Measurements from ENCODE around the gene VSTM2L. TPM values are rescaled to one million over a fixed set of nuclear protein-coding genes. Genes with fewer than 3 reads are reported as not detected.
A peak's percentile ranks its signal among the peaks of the same experiment; 100 is the strongest.

Gene VSTM2L
- polyA plus RNA-seq, 2 of the 4 experiments (the other 2 are of a cell fraction), result 2.0 to 5.8 TPM

GRCh38 chr20:37876863-37877262 lies 26.1 kb upstream of the VSTM2L start (continued):
- TF ChIP-seq, protein P1, sequence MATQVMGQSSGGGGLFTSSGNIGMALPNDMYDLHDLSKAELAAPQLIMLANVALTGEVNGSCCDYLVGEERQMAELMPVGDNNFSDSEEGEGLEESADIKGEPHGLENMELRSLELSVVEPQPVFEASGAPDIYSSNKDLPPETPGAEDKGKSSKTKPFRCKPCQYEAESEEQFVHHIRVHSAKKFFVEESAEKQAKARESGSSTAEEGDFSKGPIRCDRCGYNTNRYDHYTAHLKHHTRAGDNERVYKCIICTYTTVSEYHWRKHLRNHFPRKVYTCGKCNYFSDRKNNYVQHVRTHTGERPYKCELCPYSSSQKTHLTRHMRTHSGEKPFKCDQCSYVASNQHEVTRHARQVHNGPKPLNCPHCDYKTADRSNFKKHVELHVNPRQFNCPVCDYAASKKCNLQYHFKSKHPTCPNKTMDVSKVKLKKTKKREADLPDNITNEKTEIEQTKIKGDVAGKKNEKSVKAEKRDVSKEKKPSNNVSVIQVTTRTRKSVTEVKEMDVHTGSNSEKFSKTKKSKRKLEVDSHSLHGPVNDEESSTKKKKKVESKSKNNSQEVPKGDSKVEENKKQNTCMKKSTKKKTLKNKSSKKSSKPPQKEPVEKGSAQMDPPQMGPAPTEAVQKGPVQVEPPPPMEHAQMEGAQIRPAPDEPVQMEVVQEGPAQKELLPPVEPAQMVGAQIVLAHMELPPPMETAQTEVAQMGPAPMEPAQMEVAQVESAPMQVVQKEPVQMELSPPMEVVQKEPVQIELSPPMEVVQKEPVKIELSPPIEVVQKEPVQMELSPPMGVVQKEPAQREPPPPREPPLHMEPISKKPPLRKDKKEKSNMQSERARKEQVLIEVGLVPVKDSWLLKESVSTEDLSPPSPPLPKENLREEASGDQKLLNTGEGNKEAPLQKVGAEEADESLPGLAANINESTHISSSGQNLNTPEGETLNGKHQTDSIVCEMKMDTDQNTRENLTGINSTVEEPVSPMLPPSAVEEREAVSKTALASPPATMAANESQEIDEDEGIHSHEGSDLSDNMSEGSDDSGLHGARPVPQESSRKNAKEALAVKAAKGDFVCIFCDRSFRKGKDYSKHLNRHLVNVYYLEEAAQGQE (IDR thresholded peaks at IDR 0.05), result no peak
- no peak for TF ChIP-seq FOXS1 (CRISPR knock-in tag; IDR thresholded peaks at IDR 0.05)
- TF ChIP-seq CHD2 (IDR thresholded peaks at IDR 0.05; ENCODE audit: low read length, partially characterized antibody), result no peak
- TF ChIP-seq POLR2A (IDR thresholded peaks at IDR 0.05; ENCODE audit: low read length), result no peak
- TF ChIP-seq NFE2L2 (conservative IDR thresholded peaks at IDR 0.05; ENCODE audit: low read length), result no peak

- no peak overlapping the region for H3K4me2 ChIP-seq
- H3K4me3 ChIP-seq, result no peak overlapping the region
- CTCF ChIA-PET, result interaction anchor here (1.1 kb wide), 1 partner anchor 13 kb away, joined by 4 read pairs; no protein-coding TSS in a partner anchor
- no peaks in the 10 kb centered on the region for H3K9me3 ChIP-seq
- FAIRE-seq (no peak), DNase-seq (ENCODE audit: low read depth in 1 of 2, low spot score in 1 of 2) (no peak), ATAC-seq (peak in 1 of 2 experiments; percentile 10; a peak in 3 of 6 replicates)
- TF ChIP-seq ESRRA (IDR thresholded peaks at IDR 0.05; ENCODE audit: borderline replicate concordance, low read length), result no peak
- no peak for TF ChIP-seq POLR2AphosphoS2 (conservative IDR thresholded peaks at IDR 0.05; ENCODE audit: low read length)
- TF ChIP-seq CHD4 (IDR thresholded peaks at IDR 0.05; ENCODE audit: borderline replicate concordance), result no peak
- TF ChIP-seq HEYL (CRISPR knock-in tag; IDR thresholded peaks at IDR 0.05), result no peak
- TF ChIP-seq, protein P2, sequence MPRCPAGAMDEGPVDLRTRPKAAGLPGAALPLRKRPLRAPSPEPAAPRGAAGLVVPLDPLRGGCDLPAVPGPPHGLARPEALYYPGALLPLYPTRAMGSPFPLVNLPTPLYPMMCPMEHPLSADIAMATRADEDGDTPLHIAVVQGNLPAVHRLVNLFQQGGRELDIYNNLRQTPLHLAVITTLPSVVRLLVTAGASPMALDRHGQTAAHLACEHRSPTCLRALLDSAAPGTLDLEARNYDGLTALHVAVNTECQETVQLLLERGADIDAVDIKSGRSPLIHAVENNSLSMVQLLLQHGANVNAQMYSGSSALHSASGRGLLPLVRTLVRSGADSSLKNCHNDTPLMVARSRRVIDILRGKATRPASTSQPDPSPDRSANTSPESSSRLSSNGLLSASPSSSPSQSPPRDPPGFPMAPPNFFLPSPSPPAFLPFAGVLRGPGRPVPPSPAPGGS (IDR thresholded peaks at IDR 0.05), result no peak
- TF ChIP-seq FOXS1 (CRISPR knock-in tag; IDR thresholded peaks at IDR 0.05), result no peak
- WGBS (ENCODE audit: missing lambda C conversion rate), result 76% methylated on average over 20 of the region's 20 CpGs
- POLR2A ChIA-PET, result no interaction called here
- H3K4me1 ChIP-seq, result no peaks in the 10 kb centered on the region
- H3K27ac ChIP-seq, result no peak overlapping the region
Measured at GRCh38 chr20:37877832-37878772, 24.8 kb upstream of the VSTM2L start.

DNA sequence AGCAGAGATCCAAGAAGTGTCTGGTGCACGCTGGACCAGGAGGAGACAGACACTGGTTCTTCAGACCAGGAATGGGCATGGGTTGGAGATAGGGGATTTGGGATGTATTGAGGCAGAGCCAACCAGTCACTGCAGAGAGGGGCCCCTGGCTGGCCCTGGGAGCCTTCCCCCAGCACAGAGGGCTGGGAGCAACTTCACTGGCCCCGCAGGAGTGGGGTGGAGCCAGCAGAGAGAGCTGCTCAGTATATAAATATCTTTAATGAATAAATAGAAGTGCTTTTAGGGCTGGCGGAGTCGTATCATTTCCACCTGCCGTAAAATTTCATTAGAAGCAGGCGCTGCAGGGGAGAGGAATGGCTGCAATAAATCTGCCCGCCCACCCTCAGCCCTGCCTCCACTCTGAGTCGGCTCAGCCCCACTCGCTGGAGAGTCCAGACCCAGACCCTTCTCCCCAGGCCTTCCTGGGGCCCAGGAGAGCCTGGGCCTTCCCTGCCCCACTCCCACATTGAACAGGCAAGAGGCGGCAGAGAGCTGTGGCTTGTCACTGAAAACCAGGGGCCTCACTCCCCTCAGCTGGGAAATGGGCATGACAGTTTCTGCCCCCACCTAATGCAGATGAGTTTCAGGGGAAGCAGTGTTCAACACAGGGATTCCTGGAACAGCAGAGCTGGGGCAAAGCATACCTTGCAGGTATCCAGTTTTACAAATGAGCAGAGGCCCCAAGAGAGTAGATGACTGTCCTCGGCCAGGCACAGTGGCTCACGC lies 23.9 kb upstream of the VSTM2L start:
- TF ChIP-seq SREBF2 (IDR thresholded peaks at IDR 0.05) (no peak), TP53 (CRISPR knock-in tag; IDR thresholded peaks at IDR 0.05) (no peak), CBX2 (IDR thresholded peaks at IDR 0.05; ENCODE audit: borderline replicate concordance, low read depth) (no peak), ELK1 (IDR thresholded peaks at IDR 0.05; ENCODE audit: low read depth, low read length) (no peak), KDM1A (IDR thresholded peaks at IDR 0.05; ENCODE audit: low read depth) (no peak), MAFK (IDR thresholded peaks at IDR 0.05; ENCODE audit: partially characterized antibody) (no peak), FOSL2 (IDR thresholded peaks at IDR 0.05) (no peak), FOSL2 (CRISPR knock-in tag; IDR thresholded peaks at IDR 0.05) (no peak), HDAC2 (IDR thresholded peaks at IDR 0.05) (no peak)
- TF ChIP-seq, protein P1 (IDR thresholded peaks at IDR 0.05), result no peak
- DNase-seq (ENCODE audit: low read depth in 1 of 2, low spot score in 1 of 2) (no peak), FAIRE-seq (no peak), ATAC-seq (peak in 1 of 2 experiments; percentile 10; a peak in 2 of 6 replicates)
- H3K9me3 ChIP-seq, result no peaks in the 10 kb centered on the region
- ChIA-PET CTCF (interaction anchor here (0.8 to 0.9 kb wide), 2 partner anchors 165 to 315 kb away, joined by 3 to 4 read pairs; no protein-coding TSS in a partner anchor), POLR2A (no interaction called here)
- H3K4me3 ChIP-seq, result no peak overlapping the region
- WGBS (ENCODE audit: missing lambda C conversion rate), result 77% methylated on average over 10 of the region's 12 CpGs
- H3K4me2 ChIP-seq, result no peak overlapping the region
- no peaks in the 10 kb centered on the region for H3K4me1 ChIP-seq
- no peak overlapping the region for H3K27ac ChIP-seq
